ENCODE results near the gene SZT2.

- TF ChIP-seq, protein P1, sequence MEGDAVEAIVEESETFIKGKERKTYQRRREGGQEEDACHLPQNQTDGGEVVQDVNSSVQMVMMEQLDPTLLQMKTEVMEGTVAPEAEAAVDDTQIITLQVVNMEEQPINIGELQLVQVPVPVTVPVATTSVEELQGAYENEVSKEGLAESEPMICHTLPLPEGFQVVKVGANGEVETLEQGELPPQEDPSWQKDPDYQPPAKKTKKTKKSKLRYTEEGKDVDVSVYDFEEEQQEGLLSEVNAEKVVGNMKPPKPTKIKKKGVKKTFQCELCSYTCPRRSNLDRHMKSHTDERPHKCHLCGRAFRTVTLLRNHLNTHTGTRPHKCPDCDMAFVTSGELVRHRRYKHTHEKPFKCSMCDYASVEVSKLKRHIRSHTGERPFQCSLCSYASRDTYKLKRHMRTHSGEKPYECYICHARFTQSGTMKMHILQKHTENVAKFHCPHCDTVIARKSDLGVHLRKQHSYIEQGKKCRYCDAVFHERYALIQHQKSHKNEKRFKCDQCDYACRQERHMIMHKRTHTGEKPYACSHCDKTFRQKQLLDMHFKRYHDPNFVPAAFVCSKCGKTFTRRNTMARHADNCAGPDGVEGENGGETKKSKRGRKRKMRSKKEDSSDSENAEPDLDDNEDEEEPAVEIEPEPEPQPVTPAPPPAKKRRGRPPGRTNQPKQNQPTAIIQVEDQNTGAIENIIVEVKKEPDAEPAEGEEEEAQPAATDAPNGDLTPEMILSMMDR (conservative IDR thresholded peaks at IDR 0.05; ENCODE audit: low read depth, low read length), result no peak
- TF ChIP-seq EZH2 (IDR thresholded peaks at IDR 0.05; ENCODE audit: low read length, unreplicated experiment), result no peak
Measured at GRCh38 chr1:43440358-43440757, 50.7 kb downstream of the SZT2 start.

Data from PC-3 (cell line).